Fibroblast of lung (primary cell): ENCODE results near the gene ELMO1.

ENCODE experiments used
- EZH2 ChIP-seq: IDR thresholded peaks from 2 replicates; pipeline ENCODE4 v1.5.1; 2012; ENCODE audit warnings: low read length, control low read depth, mild to moderate bottlenecking; ENCODE audit errors: missing control alignments
- TF ChIP-seq, protein P1 (sequence below), 2 donors: IDR thresholded peaks in 1 of 2; conservative IDR thresholded peaks in 1 of 2; 1 replicate in 1 of 2; 2 replicates in 1 of 2; pipeline ENCODE4 v1.5.1; 2011 to 2012; ENCODE audit warnings: low read length in 2 of 2, control low read depth in 1 of 2, inconsistent platforms in 1 of 2, low read depth in 1 of 2, mild to moderate bottlenecking in 1 of 2

DNA sequence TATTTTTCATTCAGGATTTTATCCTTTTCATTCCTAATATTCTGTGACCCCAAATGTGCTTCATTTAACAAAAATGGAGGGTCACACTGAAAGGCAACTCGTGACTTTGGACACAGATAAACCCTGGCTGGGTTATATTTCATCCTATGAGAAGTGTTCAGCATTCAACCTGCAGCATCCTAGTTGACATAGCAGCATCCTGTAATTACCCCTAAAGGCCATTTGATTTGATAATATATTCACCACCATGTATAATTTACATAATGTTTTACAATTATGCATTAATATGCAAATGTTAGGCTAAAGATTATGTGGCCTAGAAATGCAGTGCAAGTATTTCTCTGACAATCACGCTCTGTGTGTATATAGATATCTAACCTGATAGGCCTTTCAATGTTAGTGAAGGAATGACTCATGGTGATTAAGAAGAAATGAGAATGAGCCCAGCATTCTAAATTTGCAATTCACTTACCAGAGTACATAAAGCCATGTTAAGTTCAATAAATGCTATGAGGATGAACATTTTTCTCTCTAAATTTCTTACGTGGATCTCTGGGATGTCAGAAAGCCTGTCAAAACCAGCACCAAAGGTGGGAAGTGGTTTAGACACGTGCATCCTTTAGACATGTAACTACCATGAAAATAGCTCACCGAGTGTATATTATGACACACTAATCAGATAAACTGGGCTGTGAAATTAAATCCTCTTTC, 386.7 kb downstream of the ELMO1 start:
- TF ChIP-seq, protein P1, sequence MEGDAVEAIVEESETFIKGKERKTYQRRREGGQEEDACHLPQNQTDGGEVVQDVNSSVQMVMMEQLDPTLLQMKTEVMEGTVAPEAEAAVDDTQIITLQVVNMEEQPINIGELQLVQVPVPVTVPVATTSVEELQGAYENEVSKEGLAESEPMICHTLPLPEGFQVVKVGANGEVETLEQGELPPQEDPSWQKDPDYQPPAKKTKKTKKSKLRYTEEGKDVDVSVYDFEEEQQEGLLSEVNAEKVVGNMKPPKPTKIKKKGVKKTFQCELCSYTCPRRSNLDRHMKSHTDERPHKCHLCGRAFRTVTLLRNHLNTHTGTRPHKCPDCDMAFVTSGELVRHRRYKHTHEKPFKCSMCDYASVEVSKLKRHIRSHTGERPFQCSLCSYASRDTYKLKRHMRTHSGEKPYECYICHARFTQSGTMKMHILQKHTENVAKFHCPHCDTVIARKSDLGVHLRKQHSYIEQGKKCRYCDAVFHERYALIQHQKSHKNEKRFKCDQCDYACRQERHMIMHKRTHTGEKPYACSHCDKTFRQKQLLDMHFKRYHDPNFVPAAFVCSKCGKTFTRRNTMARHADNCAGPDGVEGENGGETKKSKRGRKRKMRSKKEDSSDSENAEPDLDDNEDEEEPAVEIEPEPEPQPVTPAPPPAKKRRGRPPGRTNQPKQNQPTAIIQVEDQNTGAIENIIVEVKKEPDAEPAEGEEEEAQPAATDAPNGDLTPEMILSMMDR (conservative IDR thresholded peaks at IDR 0.05 in 1 of 2, IDR thresholded peaks at IDR 0.05 in 1 of 2; ENCODE audit: low read depth in 1 of 2, low read length in 2 of 2): no peak
- no peak for TF ChIP-seq EZH2
